Left hindlimb (tissue), 1 donor: ENCODE measurements around the gene FUT8.
"Not testable (repeated sequence)": the region's sequence is repeated elsewhere in the genome, so short reads cannot be mapped to it uniquely, and the experiment has no call there.

Experiments used
- DNase-seq: peaks from one replicate; pipeline ENCODE4 v3.0.0-alpha.2; 2018

The FUT8 gene

GRCh38 chr14:65419593-65420252 lies 7.2 kb downstream of the FUT8 start:
- DNase-seq: no peak

DNA sequence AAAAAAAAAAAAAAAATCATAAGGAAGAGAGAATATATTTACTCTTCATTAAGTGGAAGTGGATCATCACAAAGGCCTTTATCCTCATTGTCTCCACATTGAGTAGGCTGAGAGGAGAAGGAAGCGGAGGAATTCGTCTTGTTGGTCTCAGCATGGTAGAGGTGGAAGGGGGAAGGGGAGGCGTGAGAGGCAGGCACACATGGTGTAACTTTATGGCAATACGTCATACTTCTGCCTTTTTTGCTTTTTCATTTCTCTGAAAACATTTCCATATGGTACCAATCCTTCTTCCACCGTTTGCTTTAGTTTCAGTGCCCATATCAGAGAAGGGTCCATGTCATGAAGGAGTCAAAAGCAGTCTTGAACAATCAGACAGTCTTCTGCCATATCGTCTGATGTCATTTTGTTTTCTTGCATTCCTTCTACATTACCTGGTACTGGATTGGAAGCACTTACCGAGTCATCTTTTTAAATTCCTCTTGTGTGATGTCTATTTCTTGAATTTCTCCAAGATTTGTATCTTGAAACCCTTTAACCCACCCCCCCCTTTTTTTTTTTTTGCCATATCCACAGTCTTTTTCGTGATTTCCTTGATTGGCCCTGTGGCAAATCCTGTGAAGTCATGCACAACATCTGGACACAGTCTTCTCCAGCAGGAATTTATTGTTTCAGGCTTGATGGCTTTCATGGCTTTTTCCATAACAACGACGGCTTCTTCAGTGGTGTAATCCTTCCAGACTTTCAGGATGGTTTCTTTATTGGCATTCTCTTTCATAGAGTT lies 8.9 kb downstream of the FUT8 start:
- no peak for DNase-seq

GRCh38 chr14:65422088-65422834 lies 9.7 kb downstream of the FUT8 start:
- DNase-seq: no peak

GRCh38 chr14:65423982-65424381 lies 11.5 kb downstream of the FUT8 start:
- DNase-seq: no peak

- DNase-seq: no peak
Observed at GRCh38 chr14:65424531-65424930, 12.0 kb downstream of the FUT8 start.

DNA sequence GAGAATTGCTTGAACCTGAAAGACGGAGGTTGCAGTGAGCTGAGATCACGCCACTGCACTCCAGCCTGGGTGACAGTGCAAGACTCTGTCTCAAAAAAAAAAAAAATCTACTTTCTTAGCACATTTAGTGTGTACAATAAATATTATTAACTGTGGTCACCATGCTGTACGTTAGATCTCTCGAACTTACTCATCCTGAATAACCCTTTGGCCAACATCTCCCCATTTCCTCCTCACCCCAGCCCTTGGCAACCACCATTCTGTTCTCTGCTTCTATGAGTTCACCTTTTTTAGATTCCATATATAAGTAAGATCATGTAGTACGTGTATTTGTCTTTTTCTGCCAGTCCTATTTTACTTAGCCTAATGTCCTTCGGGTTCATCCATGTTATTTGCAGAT lies 13.4 kb downstream of the FUT8 start:
- DNase-seq: no peak

DNA sequence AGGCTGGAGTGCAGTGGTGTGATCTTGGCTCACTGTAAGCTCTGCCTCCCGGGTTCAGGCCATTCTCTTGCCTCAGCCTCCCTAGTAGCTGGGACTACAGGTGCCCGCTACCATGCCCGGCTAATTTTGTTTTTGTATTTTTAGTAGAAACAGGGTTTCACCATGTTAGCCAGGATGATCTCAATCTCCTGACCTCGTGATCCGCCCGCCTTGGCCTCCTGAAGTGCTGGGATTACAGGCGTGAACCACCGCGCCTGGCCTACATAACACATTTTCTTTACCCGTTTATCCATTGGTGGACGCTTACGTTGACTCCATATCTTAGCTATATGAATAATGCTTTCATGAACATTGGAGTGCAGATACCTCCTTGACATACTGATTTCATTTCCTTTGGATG lies 14.4 kb downstream of the FUT8 start:
- not testable (repeated sequence) for DNase-seq

GRCh38 chr14:65428691-65429090 lies 16.2 kb downstream of the FUT8 start:
- DNase-seq: no peak

DNA sequence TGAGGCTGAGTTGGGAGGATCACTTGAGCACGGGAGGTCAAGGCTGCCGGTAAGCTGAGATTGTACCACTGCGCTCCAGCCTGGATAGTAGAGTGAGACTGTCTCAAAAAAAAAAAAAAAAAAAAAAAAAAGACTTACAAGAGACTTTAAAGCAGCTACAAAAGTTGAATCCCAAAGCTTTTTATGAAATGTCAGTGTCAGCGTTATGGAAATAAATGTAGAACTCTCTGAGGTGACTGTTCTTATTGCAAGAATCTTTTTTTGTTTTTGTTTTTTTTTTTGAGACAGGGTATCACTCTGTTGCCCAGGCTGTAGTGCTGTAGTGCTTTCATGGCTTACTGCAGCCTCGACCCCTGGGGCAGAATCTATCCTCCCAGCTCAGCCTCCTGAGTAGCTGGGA lies 17.2 kb downstream of the FUT8 start:
- DNase-seq: no peak

- no peak for DNase-seq
Observed at GRCh38 chr14:65431245-65431644, 18.7 kb downstream of the FUT8 start.

GRCh38 chr14:65431951-65432350 lies 19.4 kb downstream of the FUT8 start:
- no peak for DNase-seq

- no peak for DNase-seq
Observed at GRCh38 chr14:65432361-65432948, 19.9 kb downstream of the FUT8 start.

DNA sequence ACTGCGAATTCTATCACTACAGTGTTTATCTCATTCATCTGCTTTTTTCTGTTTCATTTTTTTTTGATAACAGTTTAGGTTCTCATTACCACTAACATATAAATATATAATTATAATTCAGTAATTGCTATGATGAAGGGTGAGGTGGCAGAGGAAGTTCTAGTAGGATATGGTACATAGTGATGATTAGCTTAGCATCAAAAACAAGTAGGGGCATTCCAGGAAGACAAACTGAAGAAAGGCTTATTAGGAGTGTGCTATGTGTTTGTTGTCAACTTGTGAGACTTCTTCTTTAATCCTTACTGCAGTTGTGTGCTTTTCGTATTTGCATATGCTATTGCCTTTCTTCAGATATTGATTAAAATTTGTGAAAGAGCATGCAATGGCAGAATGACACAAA lies 20.6 kb downstream of the FUT8 start:
- DNase-seq: no peak

GRCh38 chr14:65433646-65434045 lies 21.1 kb downstream of the FUT8 start:
- no peak for DNase-seq

GRCh38 chr14:65434216-65434850 lies 21.8 kb downstream of the FUT8 start:
- DNase-seq: no peak

DNA sequence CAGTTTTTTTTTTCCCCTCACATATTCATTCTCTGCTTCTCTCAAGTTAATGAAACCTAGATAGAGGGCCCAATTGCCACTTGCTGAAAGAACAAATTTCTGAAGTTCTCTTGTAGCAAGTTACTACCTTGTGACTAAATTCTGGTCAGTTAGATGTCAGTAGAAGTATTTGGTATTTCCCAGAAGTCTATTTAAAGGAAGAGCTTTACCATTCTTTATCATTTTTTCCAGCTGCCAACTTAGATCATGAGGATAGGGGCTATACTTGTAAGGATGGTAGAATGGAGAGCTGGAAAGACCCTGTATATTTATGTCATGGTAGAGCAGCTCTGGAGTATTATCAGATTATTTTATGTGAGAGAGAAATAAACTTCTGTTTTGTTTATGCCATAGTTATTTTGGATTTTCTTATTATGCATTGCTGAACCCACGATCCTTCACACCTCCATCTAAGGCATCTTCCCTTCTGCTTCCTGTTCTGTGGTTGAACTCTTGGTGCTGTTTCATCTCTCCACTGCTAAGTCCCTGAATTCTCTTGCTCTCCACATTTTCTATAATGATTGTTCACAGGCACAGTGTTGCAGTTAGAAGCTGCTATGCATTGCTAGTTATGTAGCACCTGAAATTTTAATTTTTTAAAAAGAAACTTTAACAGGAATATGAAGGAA lies 25.9 kb downstream of the FUT8 start:
- DNase-seq: no peak

DNA sequence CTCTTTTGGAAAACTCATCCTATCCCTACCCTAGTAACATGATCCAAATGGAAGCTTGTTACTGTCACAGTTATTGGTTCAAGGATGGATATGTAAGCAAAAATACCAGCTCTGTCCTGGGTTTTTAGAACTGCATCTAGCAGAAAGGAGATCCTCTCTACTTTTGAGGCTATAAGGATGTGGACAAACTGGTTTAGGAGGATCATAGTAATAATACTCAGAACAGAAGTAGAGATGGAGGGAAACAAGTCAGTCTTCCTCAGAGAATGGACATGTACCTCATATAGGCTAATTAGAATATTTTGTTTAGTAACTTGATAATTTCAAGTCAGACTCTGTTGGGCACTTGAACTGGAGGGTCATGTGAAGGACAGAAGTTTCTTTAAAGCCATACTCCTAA lies 26.6 kb downstream of the FUT8 start:
- no peak for DNase-seq

DNA sequence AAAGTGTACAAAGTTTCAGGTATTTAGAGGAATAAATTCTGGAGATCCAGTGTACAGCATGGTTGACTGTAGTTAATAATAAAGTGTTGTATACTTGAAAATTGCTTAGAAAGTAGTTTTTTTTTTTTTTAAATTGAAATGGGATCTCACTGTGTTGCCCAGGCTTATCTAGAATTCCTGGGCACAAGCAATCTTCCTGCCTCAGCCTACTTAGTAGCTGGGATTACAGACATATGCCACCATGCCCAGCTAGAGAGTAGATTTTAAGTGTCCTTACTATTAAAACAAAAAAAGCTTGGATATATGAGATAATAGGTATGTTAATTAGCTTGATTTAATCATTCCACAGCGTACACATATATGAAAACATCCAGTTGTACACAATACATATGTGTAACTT lies 27.7 kb downstream of the FUT8 start:
- no peak for DNase-seq

- DNase-seq: no peak
Observed at GRCh38 chr14:65444230-65444629, 31.7 kb downstream of the FUT8 start.

DNA sequence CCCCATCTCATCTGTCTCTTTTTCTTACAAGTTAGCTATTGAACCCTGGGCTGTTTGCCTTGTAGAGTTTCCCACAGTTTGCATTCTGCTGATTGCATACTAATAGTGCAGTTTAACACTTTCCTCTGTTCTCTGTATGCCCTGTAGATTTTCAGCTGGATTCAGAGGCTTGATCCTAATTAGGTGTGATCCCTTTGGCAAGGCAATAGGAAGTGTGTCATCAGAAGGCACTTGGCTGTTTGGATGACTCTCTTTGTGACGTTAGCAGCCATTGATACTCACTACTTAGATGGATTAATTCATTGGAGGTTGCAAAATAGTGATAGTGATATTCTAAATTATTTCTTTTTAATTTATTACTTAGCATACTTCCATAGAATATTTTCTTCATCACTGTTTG lies 33.6 kb downstream of the FUT8 start:
- DNase-seq: no peak

DNA sequence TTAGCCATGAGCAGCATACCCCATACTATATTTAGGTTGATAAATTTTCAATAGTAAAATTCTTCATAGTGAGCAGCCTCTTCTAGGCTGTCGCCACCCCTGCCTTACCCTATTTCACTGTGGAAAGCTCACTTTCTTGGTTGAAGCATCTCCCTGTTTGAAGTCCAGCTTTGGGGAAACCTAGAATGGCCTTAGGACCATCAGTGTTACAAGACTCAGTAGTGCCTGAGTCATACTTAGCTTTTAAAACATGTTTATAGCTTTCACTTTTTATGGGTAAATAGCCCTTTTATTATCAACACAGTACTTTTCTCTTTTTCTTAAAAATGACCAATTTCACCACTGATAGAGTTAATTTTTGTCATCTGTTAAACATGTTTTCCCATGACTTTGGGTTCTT lies 37.1 kb downstream of the FUT8 start:
- DNase-seq: no peak

GRCh38 chr14:65453807-65454480 lies 41.4 kb downstream of the FUT8 start:
- DNase-seq: no peak
